HEK293 (cell line): ENCODE results near the gene CHN2.

ENCODE experiments used
- CTCF ChIA-PET: fragments of 350-600 bp; formaldehyde crosslinking; extraction: SDS; loops from one replicate; lab custom pipeline; 2021; ENCODE audit warnings: antibody characterized with exemption; lab: Yijun Ruan, JAX
- POLR2A ChIA-PET: fragments of 300-600 bp; formaldehyde crosslinking; extraction: SDS; loops from one replicate; lab custom pipeline; 2020; ENCODE audit warnings: antibody characterized with exemption, inconsistent platforms; lab: Yijun Ruan, JAX
- H3K27ac ChIP-seq: fragments of 200-500 bp; sonication (Bioruptor generic); 2 replicates; pipeline ENCODE4 v1.5.1; 2014; ENCODE audit warnings: low read depth, low read length, control low read depth, inconsistent platforms; ENCODE audit errors: extremely low read depth
- H3K36me3 ChIP-seq, 2 experiments: fragments of 200-500 bp in 1 of 2; sonication (Bioruptor generic) in 1 of 2; 1 replicate in 1 of 2; 2 replicates in 1 of 2; pipeline ENCODE4 v1.5.1; 2014 to 2017; ENCODE audit warnings: inconsistent platforms in 2 of 2, low read length in 2 of 2; ENCODE audit not compliant: control insufficient read depth in 2 of 2, insufficient read depth in 1 of 2
- H3K4me1 ChIP-seq: fragments of 200-500 bp; sonication (Bioruptor generic); 2 replicates; pipeline ENCODE4 v1.5.1; 2014; ENCODE audit warnings: mild to moderate bottlenecking, low read length, inconsistent platforms; ENCODE audit not compliant: control insufficient read depth, insufficient read depth
- H3K4me3 ChIP-seq: 2 replicates; pipeline ENCODE4 v1.5.1; 2011; ENCODE audit warnings: low read depth, mild to moderate bottlenecking, control low read depth, low read length, moderate library complexity
- H3K9me3 ChIP-seq: fragments of 200-500 bp; sonication (Bioruptor generic); 2 replicates; pipeline ENCODE4 v1.5.1; 2014; ENCODE audit warnings: low read depth, low read length, inconsistent platforms; ENCODE audit not compliant: control insufficient read depth, insufficient read depth
- OVOL3 ChIP-seq: fragments of 450-650 bp; formaldehyde crosslinking; IDR thresholded peaks from 2 replicates; pipeline ENCODE4 v1.5.1; 2016; ENCODE audit warnings: missing biosample characterization, missing genetic modification characterization
- PRDM10 ChIP-seq: fragments of 450-650 bp; formaldehyde crosslinking; IDR thresholded peaks from 2 replicates; pipeline ENCODE4 v1.5.1; 2016; ENCODE audit warnings: missing biosample characterization, missing genetic modification characterization
- PRDM4 ChIP-seq: fragments of 450-650 bp; formaldehyde crosslinking; IDR thresholded peaks from 2 replicates; pipeline ENCODE4 v1.5.1; 2017; ENCODE audit warnings: missing biosample characterization, missing genetic modification characterization
- SETDB1 ChIP-seq: IDR thresholded peaks from one replicate; pipeline ENCODE4 v1.6.1; 2017; ENCODE audit warnings: mild to moderate bottlenecking, low read length, moderate library complexity, mixed read lengths; ENCODE audit not compliant: insufficient read length
- ZBTB21 ChIP-seq: fragments of 450-650 bp; formaldehyde crosslinking; IDR thresholded peaks from 2 replicates; pipeline ENCODE4 v1.5.1; 2017; ENCODE audit warnings: missing biosample characterization, missing genetic modification characterization
- ZBTB48 ChIP-seq: fragments of 450-650 bp; formaldehyde crosslinking; IDR thresholded peaks from 2 replicates; pipeline ENCODE4 v1.5.1; 2016; ENCODE audit warnings: missing biosample characterization, missing genetic modification characterization
- ZFHX2 ChIP-seq: fragments of 450-650 bp; formaldehyde crosslinking; conservative IDR thresholded peaks from 2 replicates; pipeline ENCODE4 v1.5.1; 2016; ENCODE audit warnings: missing biosample characterization, missing genetic modification characterization
- ZFP3 ChIP-seq: fragments of 450-650 bp; formaldehyde crosslinking; IDR thresholded peaks from 2 replicates; pipeline ENCODE4 v1.5.1; 2016; ENCODE audit warnings: low read depth, missing biosample characterization, missing genetic modification characterization
- ZNF146 ChIP-seq: fragments of 450-650 bp; formaldehyde crosslinking; IDR thresholded peaks from 2 replicates; pipeline ENCODE4 v1.5.1; 2016; ENCODE audit warnings: missing biosample characterization, missing genetic modification characterization
- ZNF202 ChIP-seq: fragments of 450-650 bp; formaldehyde crosslinking; IDR thresholded peaks from 2 replicates; pipeline ENCODE4 v1.5.1; 2016; ENCODE audit warnings: missing biosample characterization, missing genetic modification characterization, borderline replicate concordance
- ZNF280C ChIP-seq: fragments of 450-650 bp; formaldehyde crosslinking; IDR thresholded peaks from 2 replicates; pipeline ENCODE4 v1.5.1; 2016; ENCODE audit warnings: missing biosample characterization, missing genetic modification characterization
- ZNF350 ChIP-seq: fragments of 450-650 bp; formaldehyde crosslinking; IDR thresholded peaks from 2 replicates; pipeline ENCODE4 v1.5.0; 2017; ENCODE audit warnings: missing biosample characterization, mild to moderate bottlenecking, missing genetic modification characterization
- ZNF426 ChIP-seq: fragments of 450-650 bp; formaldehyde crosslinking; IDR thresholded peaks from 2 replicates; pipeline ENCODE4 v1.5.1; 2017; ENCODE audit warnings: missing biosample characterization, missing genetic modification characterization, mild to moderate bottlenecking, inconsistent platforms, moderate library complexity
- ZNF664 ChIP-seq: fragments of 450-650 bp; formaldehyde crosslinking; IDR thresholded peaks from 2 replicates; pipeline ENCODE4 v1.5.1; 2016; ENCODE audit warnings: missing biosample characterization, missing genetic modification characterization
- ZNF692 ChIP-seq: fragments of 450-650 bp; formaldehyde crosslinking; IDR thresholded peaks from 2 replicates; pipeline ENCODE4 v1.5.1; 2016; ENCODE audit warnings: missing biosample characterization, missing genetic modification characterization

Gene CHN2

GRCh38 chr7:29237489-29237888 is 42.9 kb downstream of the CHN2 start:
- CTCF ChIA-PET, result interaction anchor here (4.1 kb wide), 1 partner anchor 47 kb away, joined by 12 read pairs; no protein-coding TSS in a partner anchor

More at GRCh38 chr7:29237489-29237888, 42.9 kb downstream of the CHN2 start:
- Histone ChIP-seq H3K9me3 (no peaks in the 10 kb centered on the region), H3K4me3 (no peak overlapping the region), H3K36me3 (no peaks in the 10 kb centered on the region), H3K4me1 (peaks cover 1% of the 10 kb centered on the region; the same call in 1 of the 2 replicates), H3K27ac (no peak overlapping the region)
- POLR2A ChIA-PET, result no interaction called here
- TF ChIP-seq ZNF146 (no peak), ZNF426 (no peak), ZFP3 (no peak), PRDM10 (tag by site-specific recombination) (no peak), ZNF350 (no peak), ZFHX2 (tag by site-specific recombination) (no peak), SETDB1 (no peak), ZNF280C (tag by site-specific recombination) (no peak), ZBTB21 (tag by site-specific recombination) (no peak), OVOL3 (no peak), ZNF664 (no peak), PRDM4 (tag by site-specific recombination) (no peak), ZNF202 (no peak), ZBTB48 (tag by site-specific recombination) (no peak), ZNF692 (no peak)
